ENCODE results near the gene HNRNPAB. TPM values are rescaled to one million over a fixed set of nuclear protein-coding genes. Genes with fewer than 3 reads are reported as not detected.

HNRNPAB gene
- total and polyA plus RNA-seq, 9 of the 15 experiments (the other 6 are each of a cell fraction or from before 2014, with no cell fraction given), result 34.6 to 425 (median 236) TPM

DNA sequence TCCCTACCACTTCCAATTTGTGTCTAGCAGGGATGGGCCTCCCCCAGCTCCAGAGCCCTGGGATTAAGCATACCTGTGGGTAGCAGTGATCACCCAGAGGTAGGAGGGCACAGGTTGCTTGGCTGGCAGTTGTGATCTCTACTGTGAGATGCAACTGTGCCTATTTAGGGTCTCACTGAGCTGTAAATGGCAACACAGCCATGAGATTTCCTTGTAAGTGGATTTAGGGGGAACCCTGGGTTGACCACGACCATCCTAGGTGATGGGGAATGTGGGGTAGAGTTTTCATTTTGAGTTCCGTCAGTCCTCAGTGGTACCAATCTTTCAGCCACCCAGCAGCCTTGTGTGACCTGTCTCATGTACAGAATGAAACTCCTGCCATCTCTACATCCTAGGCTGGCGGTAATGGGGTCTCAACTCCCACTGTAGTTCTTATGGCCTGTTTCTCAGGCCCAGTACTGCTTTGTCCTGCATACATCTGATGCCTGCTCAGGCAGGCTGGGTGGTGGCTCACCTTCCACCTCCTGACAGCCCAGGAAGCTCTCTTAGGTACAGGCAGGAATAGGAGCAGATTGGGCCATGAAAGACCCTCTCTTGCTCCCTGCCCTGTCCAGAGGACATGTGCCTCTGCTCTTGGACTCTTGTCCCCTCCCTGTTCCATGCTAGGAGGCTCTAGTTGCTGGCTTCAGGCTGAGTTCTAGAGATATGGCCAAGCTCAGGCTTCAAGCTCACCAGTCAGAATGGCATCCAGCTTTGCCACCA, 8.1 kb downstream of the HNRNPAB start (continued):
- TF ChIP-seq HSF4 (CRISPR knock-in tag; IDR thresholded peaks at IDR 0.05; ENCODE audit: borderline replicate concordance) (no peak), RFX7 (CRISPR knock-in tag; IDR thresholded peaks at IDR 0.05) (no peak), FOXJ2 (tag; IDR thresholded peaks at IDR 0.05) (no peak), ZNF133 (CRISPR knock-in tag; IDR thresholded peaks at IDR 0.05) (no peak), HDAC8 (tag; IDR thresholded peaks at IDR 0.05) (no peak), MYC (IDR thresholded peaks at IDR 0.05; ENCODE audit: low read depth, low read length) (no peak), MYC (CRISPR knock-in tag; IDR thresholded peaks at IDR 0.05; ENCODE audit: borderline replicate concordance, low read depth) (no peak), ZNF316 (IDR thresholded peaks at IDR 0.05) (no peak), ZNF224 (CRISPR knock-in tag; IDR thresholded peaks at IDR 0.05) (no peak)
- TF ChIP-seq, protein P1, sequence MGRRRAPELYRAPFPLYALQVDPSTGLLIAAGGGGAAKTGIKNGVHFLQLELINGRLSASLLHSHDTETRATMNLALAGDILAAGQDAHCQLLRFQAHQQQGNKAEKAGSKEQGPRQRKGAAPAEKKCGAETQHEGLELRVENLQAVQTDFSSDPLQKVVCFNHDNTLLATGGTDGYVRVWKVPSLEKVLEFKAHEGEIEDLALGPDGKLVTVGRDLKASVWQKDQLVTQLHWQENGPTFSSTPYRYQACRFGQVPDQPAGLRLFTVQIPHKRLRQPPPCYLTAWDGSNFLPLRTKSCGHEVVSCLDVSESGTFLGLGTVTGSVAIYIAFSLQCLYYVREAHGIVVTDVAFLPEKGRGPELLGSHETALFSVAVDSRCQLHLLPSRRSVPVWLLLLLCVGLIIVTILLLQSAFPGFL (CRISPR knock-in tag; IDR thresholded peaks at IDR 0.05), result 0 out of 2 replicates have a peak, but pooled peaks have one; percentile 26
- TF ChIP-seq, protein P2, sequence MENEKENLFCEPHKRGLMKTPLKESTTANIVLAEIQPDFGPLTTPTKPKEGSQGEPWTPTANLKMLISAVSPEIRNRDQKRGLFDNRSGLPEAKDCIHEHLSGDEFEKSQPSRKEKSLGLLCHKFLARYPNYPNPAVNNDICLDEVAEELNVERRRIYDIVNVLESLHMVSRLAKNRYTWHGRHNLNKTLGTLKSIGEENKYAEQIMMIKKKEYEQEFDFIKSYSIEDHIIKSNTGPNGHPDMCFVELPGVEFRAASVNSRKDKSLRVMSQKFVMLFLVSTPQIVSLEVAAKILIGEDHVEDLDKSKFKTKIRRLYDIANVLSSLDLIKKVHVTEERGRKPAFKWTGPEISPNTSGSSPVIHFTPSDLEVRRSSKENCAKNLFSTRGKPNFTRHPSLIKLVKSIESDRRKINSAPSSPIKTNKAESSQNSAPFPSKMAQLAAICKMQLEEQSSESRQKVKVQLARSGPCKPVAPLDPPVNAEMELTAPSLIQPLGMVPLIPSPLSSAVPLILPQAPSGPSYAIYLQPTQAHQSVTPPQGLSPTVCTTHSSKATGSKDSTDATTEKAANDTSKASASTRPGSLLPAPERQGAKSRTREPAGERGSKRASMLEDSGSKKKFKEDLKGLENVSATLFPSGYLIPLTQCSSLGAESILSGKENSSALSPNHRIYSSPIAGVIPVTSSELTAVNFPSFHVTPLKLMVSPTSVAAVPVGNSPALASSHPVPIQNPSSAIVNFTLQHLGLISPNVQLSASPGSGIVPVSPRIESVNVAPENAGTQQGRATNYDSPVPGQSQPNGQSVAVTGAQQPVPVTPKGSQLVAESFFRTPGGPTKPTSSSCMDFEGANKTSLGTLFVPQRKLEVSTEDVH (IDR thresholded peaks at IDR 0.05; ENCODE audit: low read depth, partially characterized antibody), result peak; percentile 30
- TF ChIP-seq, protein P3, sequence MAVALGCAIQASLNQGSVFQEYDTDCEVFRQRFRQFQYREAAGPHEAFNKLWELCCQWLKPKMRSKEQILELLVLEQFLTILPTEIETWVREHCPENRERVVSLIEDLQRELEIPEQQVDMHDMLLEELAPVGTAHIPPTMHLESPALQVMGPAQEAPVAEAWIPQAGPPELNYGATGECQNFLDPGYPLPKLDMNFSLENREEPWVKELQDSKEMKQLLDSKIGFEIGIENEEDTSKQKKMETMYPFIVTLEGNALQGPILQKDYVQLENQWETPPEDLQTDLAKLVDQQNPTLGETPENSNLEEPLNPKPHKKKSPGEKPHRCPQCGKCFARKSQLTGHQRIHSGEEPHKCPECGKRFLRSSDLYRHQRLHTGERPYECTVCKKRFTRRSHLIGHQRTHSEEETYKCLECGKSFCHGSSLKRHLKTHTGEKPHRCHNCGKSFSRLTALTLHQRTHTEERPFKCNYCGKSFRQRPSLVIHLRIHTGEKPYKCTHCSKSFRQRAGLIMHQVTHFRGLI (CRISPR knock-in tag; IDR thresholded peaks at IDR 0.05), result no peak
- TF ChIP-seq, protein P4, sequence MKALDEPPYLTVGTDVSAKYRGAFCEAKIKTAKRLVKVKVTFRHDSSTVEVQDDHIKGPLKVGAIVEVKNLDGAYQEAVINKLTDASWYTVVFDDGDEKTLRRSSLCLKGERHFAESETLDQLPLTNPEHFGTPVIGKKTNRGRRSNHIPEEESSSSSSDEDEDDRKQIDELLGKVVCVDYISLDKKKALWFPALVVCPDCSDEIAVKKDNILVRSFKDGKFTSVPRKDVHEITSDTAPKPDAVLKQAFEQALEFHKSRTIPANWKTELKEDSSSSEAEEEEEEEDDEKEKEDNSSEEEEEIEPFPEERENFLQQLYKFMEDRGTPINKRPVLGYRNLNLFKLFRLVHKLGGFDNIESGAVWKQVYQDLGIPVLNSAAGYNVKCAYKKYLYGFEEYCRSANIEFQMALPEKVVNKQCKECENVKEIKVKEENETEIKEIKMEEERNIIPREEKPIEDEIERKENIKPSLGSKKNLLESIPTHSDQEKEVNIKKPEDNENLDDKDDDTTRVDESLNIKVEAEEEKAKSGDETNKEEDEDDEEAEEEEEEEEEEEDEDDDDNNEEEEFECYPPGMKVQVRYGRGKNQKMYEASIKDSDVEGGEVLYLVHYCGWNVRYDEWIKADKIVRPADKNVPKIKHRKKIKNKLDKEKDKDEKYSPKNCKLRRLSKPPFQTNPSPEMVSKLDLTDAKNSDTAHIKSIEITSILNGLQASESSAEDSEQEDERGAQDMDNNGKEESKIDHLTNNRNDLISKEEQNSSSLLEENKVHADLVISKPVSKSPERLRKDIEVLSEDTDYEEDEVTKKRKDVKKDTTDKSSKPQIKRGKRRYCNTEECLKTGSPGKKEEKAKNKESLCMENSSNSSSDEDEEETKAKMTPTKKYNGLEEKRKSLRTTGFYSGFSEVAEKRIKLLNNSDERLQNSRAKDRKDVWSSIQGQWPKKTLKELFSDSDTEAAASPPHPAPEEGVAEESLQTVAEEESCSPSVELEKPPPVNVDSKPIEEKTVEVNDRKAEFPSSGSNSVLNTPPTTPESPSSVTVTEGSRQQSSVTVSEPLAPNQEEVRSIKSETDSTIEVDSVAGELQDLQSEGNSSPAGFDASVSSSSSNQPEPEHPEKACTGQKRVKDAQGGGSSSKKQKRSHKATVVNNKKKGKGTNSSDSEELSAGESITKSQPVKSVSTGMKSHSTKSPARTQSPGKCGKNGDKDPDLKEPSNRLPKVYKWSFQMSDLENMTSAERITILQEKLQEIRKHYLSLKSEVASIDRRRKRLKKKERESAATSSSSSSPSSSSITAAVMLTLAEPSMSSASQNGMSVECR (CRISPR knock-in tag; IDR thresholded peaks at IDR 0.05), result no peak

Measured in K562 (cell line).